Activated CD4-positive, alpha-beta T cell treated with anti-CD3 and anti-CD28 coated beads, Interleukin-2, Interleukin-6, amounts not matched to agents 100 ng/mL and 50 ng/mL, durations not matched to agents 16 hours and 8 hours (primary cell): ENCODE results near the gene MYH4.

Experiments used
- DNase-seq: peaks from one replicate; pipeline ENCODE4 v3.0.0-alpha.2; 2020

MYH4 gene

DNA sequence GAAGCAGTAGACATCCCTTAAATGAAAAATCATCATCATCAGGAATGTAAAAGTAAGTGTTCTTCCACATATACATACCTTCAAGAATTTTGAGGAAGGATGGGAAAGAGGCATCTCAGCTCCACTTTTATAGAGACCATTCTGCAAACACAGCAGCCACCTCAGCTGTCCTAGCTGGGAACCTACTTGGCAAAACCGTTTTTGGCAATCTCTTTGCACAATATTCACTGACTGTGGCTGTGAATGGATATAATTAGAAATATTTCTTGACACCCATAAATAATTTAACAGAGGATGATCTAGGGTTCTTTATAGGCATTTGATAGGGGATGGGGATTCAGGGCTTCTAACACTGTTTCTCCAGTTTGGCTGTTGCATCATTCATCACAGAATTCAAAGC lies at the start of gene MYH4:
Gene MYH4, minus strand, starts transcription at position 101 of the 400 bp plus-strand sequence. CDS start 2,814 bp downstream, outside the sequence.
- no peak for DNase-seq

- DNase-seq, result no peak
Observed at GRCh38 chr17:10518271-10519037, 49.1 kb upstream of the MYH4 start, which contains the start of gene MYH1. Gene MYH1, minus strand, starts transcription at chr17:10518542. Its CDS starts 1,900 bp downstream, at chr17:10516642.

- no peak for DNase-seq
Observed at GRCh38 chr17:10516638-10517037, 47.3 kb upstream of the MYH4 start.

GRCh38 chr17:10516065-10516464 lies 46.7 kb upstream of the MYH4 start:
- no peak for DNase-seq

GRCh38 chr17:10513299-10514067 lies 44.1 kb upstream of the MYH4 start:
- DNase-seq, result no peak

GRCh38 chr17:10512856-10513255 lies 43.5 kb upstream of the MYH4 start:
- DNase-seq, result no peak

DNA sequence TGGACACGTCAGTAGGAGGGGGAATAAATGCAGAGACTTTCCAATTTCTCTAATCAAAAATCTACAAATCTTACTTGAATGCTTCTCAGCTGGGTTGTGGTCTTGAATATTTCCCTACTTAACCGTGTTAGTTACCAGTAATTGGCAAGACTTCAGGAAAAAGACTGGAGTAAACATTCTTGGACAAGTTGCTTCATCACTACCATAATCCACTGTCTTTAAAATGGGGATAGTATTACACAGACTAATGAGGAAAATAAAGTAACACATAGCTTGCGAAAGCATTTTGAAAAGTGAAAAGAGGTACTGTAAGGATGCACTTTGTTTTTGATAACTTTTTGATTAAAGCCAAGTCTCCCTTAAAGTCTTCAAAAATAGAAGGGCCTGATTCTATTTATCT lies 30.6 kb upstream of the MYH4 start:
- DNase-seq, result no peak

DNA sequence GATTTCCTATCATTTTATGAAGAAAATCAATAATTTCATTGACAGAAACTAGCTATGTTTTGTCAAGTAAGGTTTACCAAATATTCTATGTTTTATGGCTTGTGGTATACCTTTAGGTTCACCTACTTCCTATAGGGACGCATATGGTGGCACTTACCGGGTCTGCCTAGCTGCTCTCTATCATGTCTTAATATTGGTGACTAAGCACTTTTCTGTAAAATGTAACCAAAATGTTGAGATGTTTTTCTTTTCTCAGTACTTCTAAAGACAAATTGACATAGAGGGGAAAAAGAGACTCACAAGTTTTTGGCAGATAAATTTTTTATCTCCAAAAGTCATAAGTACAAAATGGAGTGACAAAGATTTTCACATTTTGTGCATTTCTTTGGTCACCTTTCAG lies 22.6 kb upstream of the MYH4 start:
- no peak for DNase-seq

GRCh38 chr17:10482252-10482651 lies 12.9 kb upstream of the MYH4 start:
- DNase-seq, result no peak

GRCh38 chr17:10477701-10478100 lies 8.3 kb upstream of the MYH4 start:
- no peak for DNase-seq

- no peak for DNase-seq
Observed at GRCh38 chr17:10474536-10474935, 5.2 kb upstream of the MYH4 start.

DNA sequence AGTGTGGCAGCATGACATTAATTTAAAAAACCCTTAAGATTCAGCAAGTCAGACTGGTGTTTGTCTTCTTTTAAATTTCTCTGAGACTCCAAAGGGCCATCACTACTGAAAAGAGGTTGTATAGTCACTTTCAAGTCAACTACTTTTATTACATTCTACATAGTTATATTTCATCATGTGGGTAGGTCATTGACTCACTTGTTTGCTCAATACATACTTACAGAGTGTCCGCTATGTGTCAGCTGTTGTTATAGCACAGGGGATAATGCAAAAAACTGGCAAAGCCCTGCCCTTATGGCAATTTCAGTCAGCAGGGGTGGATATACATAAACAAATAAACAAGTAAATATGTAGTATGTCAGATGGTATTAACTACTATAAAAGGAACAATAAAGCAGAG lies 2.5 kb upstream of the MYH4 start:
- DNase-seq, result no peak

DNA sequence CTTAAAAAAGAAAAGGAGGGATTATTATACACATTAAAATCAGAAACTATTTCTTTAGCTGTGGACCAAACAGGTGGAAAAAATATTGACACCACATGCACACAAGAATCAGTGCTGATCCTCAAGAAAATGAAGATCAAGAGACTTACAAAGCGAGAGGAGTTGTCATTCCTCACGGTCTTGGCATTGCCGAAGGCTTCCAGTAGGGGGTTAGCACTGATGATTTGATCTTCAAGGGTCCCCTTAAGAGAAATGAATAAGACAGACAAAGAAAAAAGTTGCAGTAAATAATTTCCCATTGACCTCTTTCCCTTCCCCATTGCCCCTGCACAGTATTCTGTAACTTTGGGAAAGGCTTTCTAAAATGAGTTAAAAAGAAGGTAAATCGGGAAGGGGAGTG lies 6.0 kb downstream of the MYH4 start:
- DNase-seq, result no peak

DNA sequence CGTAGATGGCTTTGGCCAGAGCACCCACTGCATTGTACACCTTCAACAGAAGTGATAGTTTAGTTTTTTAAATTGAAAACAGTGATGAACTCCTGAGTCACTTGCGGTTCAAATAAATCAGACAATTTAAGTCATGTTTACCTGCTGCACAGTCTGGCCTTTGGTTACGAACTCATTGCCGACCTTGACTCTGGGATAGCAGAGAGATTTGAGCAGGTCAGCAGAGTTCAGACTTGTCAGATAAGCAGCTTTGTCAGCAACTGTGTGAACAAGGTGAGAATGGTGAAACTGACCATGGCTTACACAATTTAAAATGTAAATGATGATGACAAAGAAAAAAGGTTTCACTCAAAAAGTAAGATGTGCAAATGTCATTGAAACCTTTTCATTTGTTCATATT lies 9.3 kb downstream of the MYH4 start:
- DNase-seq, result no peak

DNA sequence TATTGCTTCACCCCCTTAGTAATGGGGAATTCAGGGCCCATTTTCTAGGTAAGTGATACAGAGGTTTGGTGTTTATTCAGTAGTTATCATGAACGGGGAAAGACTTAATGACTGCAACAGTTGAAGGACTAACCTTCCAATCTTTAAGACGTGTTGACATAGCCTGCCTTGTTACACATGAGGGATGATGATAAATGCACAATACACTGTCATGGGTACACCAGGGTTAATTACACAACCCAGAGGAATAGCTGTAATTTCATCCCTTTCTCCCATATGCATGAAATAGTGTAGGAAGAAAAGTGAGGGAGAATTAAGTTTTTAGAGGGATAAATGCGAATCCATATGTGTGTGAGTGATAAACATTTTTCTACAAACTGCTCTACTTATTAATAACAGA lies 10.7 kb downstream of the MYH4 start:
- DNase-seq, result no peak

- DNase-seq, result no peak
Observed at GRCh38 chr17:10457952-10458351, 11.4 kb downstream of the MYH4 start.

- no peak for DNase-seq
Observed at GRCh38 chr17:10447026-10447931, 22.1 kb downstream of the MYH4 start.

DNA sequence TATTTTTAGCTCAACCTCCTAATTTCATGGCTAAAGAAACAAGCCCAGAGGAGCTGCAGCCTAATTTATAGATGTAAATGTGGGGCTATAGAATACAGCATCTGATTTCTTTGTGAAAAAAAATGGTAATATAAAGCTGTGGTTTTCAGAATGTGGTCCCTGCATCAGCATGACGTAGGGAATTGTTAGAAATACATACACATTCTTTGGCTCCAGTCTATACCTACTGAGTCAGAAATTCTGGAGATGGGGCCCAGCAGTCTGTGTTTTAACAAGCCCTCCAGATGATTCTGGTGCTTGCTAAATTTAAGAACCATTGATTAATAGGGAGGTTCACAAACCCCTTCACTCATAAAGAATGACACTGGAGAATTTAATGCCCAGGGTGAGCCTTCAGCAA lies 29.5 kb downstream of the MYH4 start:
- DNase-seq, result no peak

- DNase-seq, result no peak
Observed at GRCh38 chr17:10435096-10435495, 34.3 kb downstream of the MYH4 start.

DNA sequence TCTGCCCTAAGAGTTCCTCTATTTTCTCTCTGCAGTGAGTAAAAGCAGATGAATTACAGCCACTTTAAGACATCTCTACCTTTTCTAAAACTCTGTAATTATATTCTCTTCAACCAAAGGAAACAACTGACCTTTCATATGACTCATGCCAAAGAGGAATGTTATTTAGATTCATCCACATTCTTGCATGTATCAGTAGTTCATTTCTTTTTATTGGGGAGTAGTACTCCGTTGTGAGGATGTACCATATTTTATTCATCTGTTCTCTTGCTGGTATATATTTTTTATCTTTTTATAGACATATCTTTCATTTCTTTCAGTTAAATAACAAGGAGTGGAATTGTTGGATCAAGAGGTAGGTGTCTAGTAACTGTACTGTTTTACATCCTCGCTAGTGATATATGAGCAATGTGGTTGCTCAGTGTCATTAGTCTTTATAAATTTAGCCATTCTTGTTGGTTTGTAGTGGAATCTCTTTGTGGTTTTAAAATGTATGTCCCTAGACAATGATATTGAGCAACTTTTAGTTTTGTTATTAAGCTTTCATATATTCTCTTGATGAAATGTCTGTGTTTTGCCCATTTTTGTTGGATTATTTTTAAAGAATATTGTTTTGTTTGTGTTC lies 39.8 kb downstream of the MYH4 start:
- DNase-seq, result no peak

DNA sequence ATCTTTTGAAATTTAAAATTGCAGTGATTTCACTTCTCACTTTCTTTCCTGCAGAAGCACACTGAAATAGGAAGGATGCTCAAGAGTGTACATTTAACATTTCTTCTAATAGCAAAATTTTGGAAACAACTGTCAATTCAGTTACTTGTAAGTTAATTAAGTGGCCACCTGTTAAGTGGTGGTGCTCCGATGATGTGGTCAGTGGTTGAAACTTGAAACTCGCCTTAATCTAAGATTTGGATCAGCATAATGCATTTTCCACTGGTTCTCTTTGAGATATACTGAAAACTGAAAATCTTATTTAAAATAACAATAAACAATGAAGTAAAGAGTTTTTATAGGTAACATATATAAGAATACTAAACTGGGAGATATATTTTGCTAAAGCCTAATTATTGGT lies 40.6 kb downstream of the MYH4 start:
- no peak for DNase-seq

DNA sequence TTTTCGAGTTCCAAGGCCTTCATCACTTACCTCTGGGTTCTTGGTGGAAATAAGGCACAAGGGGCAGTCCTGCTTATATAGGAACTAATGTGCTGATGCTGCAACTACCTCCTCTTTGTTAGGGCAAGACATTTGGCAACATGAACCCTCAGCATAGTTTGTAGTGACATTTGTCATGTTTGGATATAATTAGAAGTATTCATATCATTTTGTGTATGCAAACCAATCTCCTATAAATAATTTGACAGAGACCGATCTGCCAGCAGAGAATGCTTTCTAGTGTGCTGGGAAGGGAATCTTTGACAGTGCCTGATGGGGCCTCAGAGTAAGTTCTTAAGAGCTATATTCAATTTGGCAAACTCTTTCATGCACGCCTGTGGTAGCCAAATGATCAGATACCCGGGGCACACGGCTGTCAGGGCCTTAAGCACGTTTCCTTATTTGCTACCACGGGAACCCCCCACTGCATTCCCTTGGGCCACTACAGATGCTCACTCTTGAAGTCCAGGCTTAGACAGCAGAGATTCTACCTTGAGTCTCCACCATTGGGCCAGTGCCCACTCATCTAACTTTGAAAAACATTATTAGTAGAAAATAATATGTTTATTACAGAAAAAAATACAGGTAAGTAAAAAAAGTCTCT lies 47.3 kb downstream of the MYH4 start, which contains the start of gene MYH8:
Gene MYH8, minus strand, starts transcription at position 51 of the 643 bp plus-strand sequence. CDS start 1,723 bp downstream, outside the sequence.
- DNase-seq, result no peak
